GM19193 (cell line): Measurements from ENCODE around the gene KLK11.

ENCODE experiments used
- POLR2A ChIP-seq: IDR thresholded peaks from 4 replicates; pipeline ENCODE4 v1.6.1; 2011; ENCODE audit not compliant: insufficient read depth, insufficient read length; ENCODE audit errors: extremely low read depth

Gene KLK11

DNA sequence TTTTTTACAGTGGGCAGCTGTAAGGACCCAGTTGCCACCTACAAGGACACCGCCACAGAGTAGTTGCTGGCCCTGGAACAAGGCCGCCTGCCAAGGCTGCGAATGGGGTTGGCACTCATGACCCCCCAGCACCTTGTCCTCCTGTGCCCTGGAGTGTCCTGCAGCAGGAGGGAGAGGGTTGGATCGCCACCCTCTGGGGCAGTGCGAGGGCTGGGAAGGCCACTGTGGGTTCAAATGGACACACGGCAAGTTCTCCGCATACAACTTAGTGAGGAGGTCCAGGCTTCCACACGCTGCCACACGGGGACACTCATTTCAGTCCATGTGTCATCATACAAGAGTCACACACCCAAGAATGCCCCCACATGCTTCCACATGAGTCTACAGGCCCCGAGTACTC, 26.0 kb downstream of the KLK11 start:
- no peak for TF ChIP-seq POLR2A

DNA sequence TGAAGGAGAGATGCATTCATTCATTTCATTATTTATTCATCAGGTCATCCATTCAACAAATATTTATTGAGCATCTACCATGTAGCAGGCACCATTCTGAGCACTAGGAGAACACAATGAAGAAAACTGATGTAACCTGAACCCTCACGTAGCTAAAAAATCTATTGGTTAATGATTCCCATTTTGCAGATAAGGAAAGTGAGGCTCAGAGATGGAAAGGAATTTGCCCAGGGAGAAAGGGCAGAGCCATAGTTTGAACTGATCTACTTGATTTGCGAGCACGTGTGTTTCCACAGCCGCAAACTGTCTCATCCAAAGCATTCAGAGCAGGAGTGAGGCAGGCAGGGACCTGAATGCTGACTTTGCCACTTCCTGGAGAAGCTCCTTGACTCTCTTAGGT, 27.7 kb downstream of the KLK11 start:
- no peak for TF ChIP-seq POLR2A

DNA sequence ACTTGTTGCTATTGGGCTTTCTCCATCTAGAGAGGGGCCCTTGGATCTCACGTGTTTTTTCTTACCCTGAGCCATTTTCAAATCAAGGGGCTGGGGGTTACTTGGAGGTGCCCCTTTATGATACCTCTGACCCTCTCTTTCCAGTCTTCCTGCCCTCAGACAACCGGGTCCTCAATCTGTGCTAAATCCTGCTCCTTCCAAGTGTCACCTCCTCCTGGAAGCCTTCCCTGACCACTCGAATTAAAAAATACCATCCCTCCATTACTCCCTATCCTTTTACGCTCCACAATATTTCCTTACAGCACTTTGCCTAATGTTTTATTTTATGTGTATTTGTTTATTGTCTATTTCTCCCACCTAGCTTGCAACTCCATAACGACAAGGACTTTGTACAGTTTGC, 28.4 kb downstream of the KLK11 start:
- TF ChIP-seq POLR2A, result no peak

DNA sequence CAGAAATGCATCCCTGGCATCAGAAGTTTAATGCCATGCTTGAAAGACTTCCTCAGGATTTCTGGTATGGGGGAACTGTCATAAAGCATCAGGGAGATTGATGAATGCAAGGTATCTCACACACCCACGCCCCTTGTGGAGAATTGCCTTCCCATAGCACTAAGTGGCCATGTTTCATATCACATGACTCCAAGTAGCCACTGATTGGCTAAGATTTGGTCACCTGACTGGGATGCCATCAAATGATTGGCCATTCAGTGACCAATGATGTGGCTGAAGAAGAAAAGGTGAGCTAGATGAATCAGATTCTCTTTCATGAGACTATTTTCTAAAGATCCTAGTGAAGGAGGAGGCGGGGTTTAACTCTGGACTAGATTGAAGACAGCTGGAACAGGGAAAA, 32.3 kb downstream of the KLK11 start:
- TF ChIP-seq POLR2A, result no peak

DNA sequence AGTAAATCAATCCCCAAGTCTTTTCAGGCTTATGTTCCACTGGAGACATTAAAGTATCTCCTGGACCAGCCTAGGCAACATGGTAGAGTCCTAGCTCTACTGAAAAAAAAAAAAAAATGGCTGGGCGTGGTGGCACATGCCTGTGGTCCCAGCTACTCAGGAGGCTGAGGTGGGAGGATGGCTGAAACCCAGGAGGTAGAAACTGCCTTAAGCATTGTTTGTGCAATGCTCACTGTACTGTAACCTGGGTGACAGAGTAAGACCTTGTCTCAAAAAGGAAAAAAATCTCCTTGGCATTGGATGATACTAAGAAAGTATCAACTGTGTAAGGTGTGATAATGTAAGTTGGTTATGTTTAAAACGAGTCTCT, 33.8 kb downstream of the KLK11 start:
- no peak for TF ChIP-seq POLR2A

DNA sequence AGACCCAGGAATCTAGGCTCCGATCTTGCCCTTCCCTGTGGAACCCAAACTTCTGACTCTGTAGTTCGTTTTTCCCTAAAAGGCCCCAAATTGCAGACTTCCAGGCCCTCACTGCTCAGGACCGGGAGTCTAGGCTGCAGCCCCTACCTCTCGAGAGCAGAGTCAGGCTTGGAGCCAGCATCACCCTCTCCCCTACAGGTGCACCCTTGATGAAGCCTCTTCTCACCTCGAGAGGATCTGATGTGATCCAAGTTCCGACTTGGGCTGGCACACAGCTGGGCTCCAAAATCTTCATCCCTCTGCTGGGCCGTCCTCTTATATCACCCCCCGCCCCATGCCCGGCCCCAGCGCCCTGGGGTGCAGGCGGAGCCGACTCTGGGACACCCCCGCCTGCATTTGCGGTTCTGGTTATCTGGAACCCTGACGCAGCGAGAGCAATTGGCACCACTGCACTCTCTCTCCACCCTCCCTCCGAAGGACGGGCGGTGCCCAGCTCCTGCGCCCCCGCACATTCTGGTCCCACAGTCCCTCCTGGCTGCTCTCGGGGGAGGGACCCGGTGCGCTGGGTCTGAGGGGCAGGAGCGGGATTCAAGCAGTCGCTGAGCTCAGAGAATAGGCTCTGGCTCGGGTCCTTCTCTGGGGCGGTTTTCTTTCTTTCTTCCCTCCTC, 42.7 kb downstream of the KLK11 start, which contains the start of gene KLK7:
Gene KLK7 (minus strand): TSS at position 293 of the 668 bp plus-strand sequence. CDS start 1,518 bp downstream, outside the sequence.
- TF ChIP-seq POLR2A, result no peak

DNA sequence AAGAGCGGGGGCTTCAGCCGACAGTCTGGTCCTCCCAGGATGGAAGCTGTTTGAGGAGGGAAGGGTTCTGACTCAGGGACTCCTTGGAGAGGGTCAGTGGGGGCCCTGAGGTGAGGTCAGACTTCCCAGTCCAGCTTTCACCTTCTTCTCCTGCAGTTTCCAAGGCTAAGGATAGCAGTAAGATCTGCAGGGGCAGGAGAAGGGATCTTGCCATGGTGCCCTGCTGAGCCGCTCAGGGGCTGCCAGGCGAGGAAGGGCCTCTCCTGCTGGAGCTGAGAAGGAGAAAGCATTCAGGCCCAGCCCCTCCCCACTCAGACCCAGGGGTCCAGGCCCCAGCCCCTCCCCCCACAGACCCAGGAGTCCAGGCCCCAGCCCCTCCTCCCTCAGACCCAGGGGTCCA, 44.2 kb downstream of the KLK11 start:
- TF ChIP-seq POLR2A, result no peak

DNA sequence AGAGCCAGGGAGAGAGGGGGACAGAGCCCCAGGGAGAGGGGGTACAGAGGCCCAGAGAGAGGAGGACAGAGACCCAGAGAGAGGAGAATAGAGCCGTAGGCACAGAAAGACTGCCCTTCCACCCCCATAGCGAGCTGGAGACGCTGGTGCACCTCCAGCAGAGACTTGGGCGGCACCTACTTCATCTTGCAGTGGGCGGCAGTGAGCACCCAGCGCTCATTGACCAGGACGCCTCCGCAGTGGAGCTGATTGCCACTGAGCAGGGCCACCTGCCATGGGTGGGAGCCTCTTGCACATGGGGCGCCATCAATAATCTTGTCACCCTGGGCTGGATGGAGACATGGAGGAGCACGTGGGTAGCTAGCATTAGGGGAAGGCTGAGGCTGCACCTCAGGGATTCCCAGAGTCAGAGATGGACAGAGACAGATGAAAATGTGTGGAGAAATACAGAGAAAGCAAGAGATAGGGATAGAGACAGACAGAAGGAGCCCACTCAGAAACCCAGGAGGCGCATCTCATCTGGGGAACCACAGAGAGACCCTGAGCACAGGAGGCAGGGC, 44.7 kb downstream of the KLK11 start:
- no peak for TF ChIP-seq POLR2A

DNA sequence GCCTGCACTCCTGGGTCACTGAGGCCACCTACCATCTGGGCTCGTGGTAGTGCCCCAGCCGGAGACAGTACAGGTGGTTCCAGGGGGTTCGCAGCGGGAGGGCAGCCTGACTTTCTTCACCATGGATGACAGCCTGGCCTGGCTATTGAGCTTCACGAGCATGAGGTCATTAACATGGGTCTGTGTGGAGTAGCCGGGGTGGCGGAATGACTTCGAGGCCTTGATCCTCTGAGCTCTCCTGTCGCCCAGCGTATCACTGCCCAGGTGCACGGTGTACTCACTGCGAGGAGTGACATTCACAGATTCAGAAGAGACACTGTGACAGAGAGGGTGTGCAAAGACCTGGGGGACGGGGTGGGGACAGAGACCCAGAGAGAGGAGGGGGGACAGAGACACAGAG, 46.2 kb downstream of the KLK11 start:
- TF ChIP-seq POLR2A, result no peak

DNA sequence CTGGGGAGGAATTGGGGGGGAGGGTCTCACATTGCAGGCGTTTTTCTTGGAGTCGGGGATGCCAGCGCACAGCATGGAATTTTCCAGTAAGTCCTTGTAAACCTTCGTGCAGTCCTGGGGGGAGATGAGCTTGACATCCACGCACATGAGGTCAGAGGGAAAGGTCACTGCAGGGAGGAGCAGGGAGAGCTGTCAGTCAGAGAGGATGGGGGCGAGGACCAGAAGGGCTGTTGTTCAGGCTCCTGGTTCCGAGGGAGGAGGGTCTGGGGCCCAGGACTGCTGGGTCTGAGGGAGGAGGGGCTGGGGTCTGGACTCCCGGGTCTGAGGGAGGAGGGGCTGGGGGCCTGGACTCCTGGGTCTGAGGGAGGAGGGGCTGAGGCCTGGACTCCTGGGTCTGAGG, 46.7 kb downstream of the KLK11 start:
- no peak for TF ChIP-seq POLR2A

DNA sequence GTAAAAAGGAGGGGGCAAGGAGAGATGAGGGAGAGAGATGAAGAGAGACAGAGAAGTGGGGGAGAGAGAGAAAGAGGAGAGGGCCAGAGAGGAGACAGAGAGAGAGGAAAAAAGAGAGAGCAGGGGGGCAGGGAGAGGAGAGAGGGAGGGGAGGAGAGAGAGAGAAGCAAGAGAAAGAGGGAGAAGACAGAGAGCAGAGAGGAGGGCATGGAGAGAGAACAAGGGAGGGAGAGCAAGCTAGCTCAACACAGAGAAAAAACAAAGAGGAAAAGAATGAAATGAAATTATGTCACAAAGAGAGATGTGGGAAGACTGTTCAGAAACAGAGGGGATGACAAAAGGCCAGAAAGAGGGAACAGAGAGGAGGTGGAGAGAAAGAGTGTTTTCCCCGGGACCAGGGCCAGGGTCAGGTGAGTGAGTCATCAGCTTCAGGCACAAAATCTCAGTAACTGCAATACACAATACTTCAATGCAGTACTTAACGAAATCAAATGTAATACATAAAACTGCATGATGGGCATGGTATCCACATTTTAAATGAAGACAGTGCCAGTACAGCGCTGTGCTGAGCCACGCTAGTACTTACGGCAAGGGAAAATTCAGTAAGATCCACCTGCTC, 47.5 kb downstream of the KLK11 start:
- no peak for TF ChIP-seq POLR2A

DNA sequence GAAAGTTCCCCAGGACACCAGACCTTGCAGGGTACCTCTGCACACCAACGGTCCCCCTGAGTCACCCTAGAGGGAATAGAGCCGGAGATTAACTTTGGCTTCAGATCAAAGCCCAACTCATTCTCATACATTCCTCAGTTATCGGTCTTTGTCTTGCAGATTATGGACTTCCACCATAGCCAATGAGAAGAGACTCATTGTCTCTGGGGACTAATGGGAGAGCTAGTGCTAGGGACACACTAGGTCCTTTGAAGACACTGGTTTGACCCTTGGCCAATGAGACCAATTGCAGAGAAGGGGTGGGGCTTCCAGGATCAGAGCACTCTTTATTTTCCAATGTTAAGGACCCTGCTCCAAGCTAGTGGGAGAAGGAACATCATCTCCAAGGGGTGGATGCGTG, 48.8 kb downstream of the KLK11 start:
- TF ChIP-seq POLR2A, result no peak

DNA sequence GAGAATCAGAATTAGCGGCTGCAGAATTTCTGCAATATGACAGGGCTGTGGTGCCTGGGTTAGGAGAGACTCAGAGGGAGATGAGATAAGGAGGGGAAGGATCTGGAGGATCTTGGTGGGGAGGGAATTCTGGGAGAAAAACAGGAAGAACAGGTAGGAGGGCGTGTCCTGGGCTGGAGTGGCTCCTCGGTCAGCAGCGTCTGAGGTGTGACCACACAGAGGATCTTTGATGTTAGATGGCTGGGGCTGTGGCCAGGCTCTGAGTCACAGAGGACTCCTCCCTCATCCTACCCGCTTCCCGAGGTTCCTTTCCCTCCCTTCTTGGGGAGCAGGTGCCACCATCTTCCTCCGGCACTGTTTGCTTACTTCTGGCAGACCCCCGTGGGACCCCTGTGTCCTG, 50.6 kb downstream of the KLK11 start:
- TF ChIP-seq POLR2A, result no peak

DNA sequence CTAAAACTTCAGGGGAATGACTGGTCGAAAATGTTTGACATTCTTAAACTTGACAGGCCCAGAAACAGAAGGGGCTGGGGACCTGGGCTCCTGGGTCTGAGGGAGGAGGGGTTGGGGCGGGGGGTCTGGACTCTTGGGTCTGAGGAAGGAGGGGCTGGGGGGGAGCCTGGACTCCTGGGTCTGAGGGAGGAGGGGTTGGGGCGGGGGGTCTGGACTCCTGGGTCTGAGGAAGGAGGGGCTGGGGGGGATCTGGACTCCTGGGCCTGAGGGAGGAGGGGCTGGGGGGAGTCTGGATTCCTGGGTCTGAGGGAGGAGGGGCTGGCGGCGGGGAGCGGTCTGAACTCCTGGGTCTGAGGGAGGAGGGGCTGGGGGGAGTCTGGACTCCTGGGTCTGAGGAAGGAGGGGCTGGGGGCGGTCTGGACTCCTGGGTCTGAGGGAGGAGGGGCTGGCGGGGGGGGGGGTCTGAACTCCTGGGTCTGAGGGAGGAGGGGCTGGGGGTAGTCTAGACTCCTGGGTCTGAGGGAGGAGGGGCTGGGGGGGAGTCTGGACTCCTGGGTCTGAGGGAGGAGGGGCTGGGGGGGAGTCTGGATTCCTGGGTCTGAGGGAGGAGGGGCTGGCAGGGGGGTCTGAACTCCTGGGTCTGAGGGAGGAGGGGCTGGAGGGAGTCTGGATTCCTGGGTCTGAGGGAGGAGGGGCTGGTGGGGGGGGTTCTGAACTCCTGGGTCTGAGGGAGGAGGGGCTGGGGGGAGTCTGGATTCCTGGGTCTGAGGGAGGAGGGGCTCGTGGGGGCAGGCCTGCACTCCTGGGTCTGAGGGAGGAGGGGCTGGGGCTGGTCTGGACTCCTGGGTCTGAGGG, 51.5 kb downstream of the KLK11 start:
- no peak for TF ChIP-seq POLR2A

DNA sequence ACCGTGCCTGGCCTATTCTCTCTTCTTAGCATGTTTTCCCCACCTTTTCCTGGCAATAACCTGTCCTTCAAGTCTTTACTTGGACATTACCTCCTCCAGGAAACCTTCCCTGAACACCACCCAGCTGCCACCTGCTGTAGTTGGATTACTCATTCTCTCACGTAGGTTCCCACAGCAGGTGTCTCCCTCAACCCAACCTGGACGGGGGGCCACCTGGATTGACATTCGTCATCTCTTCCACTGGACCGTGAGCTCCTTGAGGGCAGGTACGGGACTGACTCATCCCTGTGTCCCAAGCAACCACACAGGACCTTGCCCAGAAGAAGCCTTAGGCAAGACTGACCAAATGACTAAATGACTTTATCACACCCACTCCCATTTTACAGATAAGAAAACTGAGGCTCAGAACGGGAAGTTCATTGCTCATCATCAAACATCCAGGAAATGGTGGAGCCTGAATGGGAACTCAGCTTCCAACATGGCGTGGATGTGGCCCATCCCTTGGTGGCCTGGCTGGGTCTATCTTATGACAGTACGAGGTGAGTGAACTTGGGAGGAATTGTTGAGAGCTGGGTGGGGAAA, 53.5 kb downstream of the KLK11 start:
- TF ChIP-seq POLR2A, result no peak
